OCI-LY7 (cell line): ENCODE data around the gene MED25. TPM values are rescaled to one million over a fixed set of nuclear protein-coding genes. Genes with fewer than 3 reads are reported as not detected.

Source experiments
- BruUV-seq: library from RNA; stranded (reverse); fragments of 400-500 nt; replicated peaks from 2 replicates; lab custom pipeline; 2021; lab: Mats Ljungman, UMichigan
- CTCF ChIA-PET: fragments of 300-600 bp; sonication (Branson Sonifier 250); formaldehyde crosslinking; loops from one replicate; lab custom pipeline; 2022; ENCODE audit warnings: antibody characterized with exemption; ENCODE audit not compliant: unreplicated experiment; lab: Charles Lee
- POLR2A ChIA-PET: fragments of 300-600 bp; sonication (Branson Sonifier 250); formaldehyde crosslinking; loops from one replicate; lab custom pipeline; 2022; ENCODE audit warnings: antibody characterized with exemption; lab: Charles Lee
- DNase-seq: peaks from one replicate; pipeline ENCODE4 v3.0.0-alpha.2; 2015; ENCODE audit warnings: low spot score
- H2AFZ ChIP-seq: fragments of 200-600 bp; sonication (generic), shearing (Covaris generic); 2 replicates; pipeline ENCODE4 v1.6.1; 2014; ENCODE audit warnings: mild to moderate bottlenecking, antibody characterized with exemption, low read length, moderate library complexity
- H3K27ac ChIP-seq: fragments of 200-600 bp; sonication (generic); 2 replicates; pipeline ENCODE4 v1.5.1; 2014; ENCODE audit warnings: mixed run types, low read depth, mild to moderate bottlenecking, moderate library complexity, low read length, inconsistent platforms; ENCODE audit not compliant: poor library complexity, severe bottlenecking
- H3K36me3 ChIP-seq: fragments of 200-600 bp; sonication (generic); 2 replicates; pipeline ENCODE4 v1.6.1; 2014; ENCODE audit warnings: mild to moderate bottlenecking, antibody characterized with exemption, low read length, moderate library complexity, mixed read lengths; ENCODE audit not compliant: insufficient read depth
- H3K4me1 ChIP-seq: fragments of 200-600 bp; sonication (generic); 2 replicates; pipeline ENCODE4 v1.5.1; 2014; ENCODE audit warnings: mild to moderate bottlenecking, low read length; ENCODE audit not compliant: insufficient read depth, poor library complexity, severe bottlenecking
- H3K4me2 ChIP-seq: fragments of 200-600 bp; sonication (generic); 2 replicates; pipeline ENCODE4 v1.6.1; 2014; ENCODE audit warnings: mild to moderate bottlenecking, low read length
- H3K4me3 ChIP-seq: fragments of 200-600 bp; sonication (generic); 2 replicates; pipeline ENCODE4 v1.5.1; 2014; ENCODE audit warnings: mild to moderate bottlenecking, low read depth, low read length; ENCODE audit not compliant: poor library complexity, severe bottlenecking
- H3K79me2 ChIP-seq: fragments of 200-600 bp; sonication (generic); 2 replicates; pipeline ENCODE4 v1.6.1; 2016; ENCODE audit warnings: low read depth, mild to moderate bottlenecking, low read length, moderate library complexity, mixed read lengths; ENCODE audit not compliant: insufficient read depth
- H3K9me2 ChIP-seq: fragments of 200-600 bp; sonication (generic); 2 replicates; pipeline ENCODE4 v1.6.1; 2016; ENCODE audit warnings: mild to moderate bottlenecking, low read length, mixed read lengths; ENCODE audit not compliant: insufficient read depth
- H3K9me3 ChIP-seq: fragments of 200-600 bp; sonication (generic); 2 replicates; pipeline ENCODE4 v1.6.1; 2014; ENCODE audit warnings: mild to moderate bottlenecking, mixed run types, low read length, mixed read lengths
- H4K20me1 ChIP-seq: fragments of 200-600 bp; sonication (generic); 2 replicates; pipeline ENCODE4 v1.6.1; 2014; ENCODE audit warnings: mild to moderate bottlenecking, antibody characterized with exemption, low read length, moderate library complexity, mixed read lengths; ENCODE audit not compliant: insufficient read depth
- CTCF ChIP-seq: fragments of 200-600 bp; sonication (generic); conservative IDR thresholded peaks from 2 replicates; pipeline ENCODE4 v1.5.1; 2014; ENCODE audit warnings: mild to moderate bottlenecking, antibody characterized with exemption, low read length, moderate library complexity, mixed read lengths
- EZH2phosphoT487 ChIP-seq: fragments of 200-600 bp; sonication (generic); IDR thresholded peaks from 2 replicates; pipeline ENCODE4 v1.6.1; 2018; ENCODE audit warnings: low read depth, borderline replicate concordance, mild to moderate bottlenecking, mixed run types, antibody characterized with exemption, low read length, moderate library complexity, mixed read lengths
- intact Hi-C: fragments of 100-400 bp; cut with micrococcal nuclease; formaldehyde crosslinking; loops from one replicate; pipeline ENCODE4 v1.10.0; 2022; ENCODE audit not compliant: unreplicated experiment
- total RNA-seq, 2 experiments: library from RNA; depleted of rRNA in 1 of 2; stranded (reverse); fragments of >200 nt in 1 of 2; shearing (Covaris generic) in 1 of 2; gene quantifications; 2 replicates each; pipeline ENCODE4 v1.2.3, GENCODE V29; 2014 to 2022

Gene MED25
- total RNA-seq, 2 experiments from 2014 or later, result 85.1 to 111 TPM

DNA sequence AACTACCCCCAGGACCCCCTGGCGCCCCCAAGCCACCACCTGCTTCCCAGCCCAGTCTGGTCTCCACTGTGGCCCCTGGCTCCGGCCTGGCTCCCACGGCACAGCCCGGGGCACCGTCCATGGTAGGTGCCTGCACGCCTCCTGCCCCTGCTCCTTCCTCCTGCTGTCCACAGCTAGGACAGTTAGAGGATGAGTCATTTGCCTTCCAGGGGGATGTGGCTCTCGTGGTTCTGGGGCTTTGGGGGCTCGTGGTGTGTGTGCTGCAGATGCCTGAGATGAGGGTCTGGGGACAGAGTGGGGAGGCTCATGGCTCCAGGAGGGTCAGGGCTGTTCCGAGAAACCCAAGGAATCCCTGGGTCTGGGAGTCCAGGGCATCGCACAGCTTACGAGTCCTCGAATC lies 12.7 kb downstream of the MED25 start:
- Histone ChIP-seq H4K20me1 (no peaks in the 10 kb centered on the region), H3K9me3 (no peaks in the 10 kb centered on the region), H3K4me2 (no peak overlapping the region), H3K4me3 (no peak overlapping the region), H3K36me3 (peaks cover 97% of the 10 kb centered on the region), H2AFZ (no peak overlapping the region), H3K27ac (no peak overlapping the region), H3K79me2 (peaks cover 10% of the 10 kb centered on the region; the same call in 1 of the 2 replicates), H3K4me1 (peaks cover 10% of the 10 kb centered on the region), H3K9me2 (no peaks in the 10 kb centered on the region)
- BruUV-seq, result no TSS peak
- intact Hi-C loops, result no loop called here
- CTCF ChIA-PET, result no interaction called here
- no peak for DNase-seq
- TF ChIP-seq CTCF (no peak), EZH2phosphoT487 (no peak)
- POLR2A ChIA-PET, result no interaction called here

DNA sequence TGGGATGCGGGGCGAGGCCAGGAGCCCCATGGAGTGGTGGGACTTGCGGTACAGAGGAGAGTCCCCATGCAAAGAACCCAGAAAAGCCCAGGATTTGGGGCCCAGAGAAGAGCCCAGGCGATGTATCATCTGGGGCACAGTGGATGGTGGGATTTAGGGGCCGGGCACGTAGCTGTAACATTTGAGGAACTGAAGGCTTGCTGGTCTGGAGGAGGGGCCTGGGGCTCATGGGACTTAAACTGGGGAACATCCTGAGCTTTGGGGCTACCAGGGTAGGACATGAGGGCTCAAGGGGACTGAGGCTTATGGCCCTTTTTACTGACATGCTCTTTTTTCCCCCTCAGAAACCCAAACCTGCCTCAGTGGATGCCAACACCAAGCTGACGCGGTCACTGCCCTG lies 13.5 kb downstream of the MED25 start:
- Histone ChIP-seq H3K4me2 (no peak overlapping the region), H2AFZ (no peak overlapping the region), H3K79me2 (peaks cover 2% of the 10 kb centered on the region; the same call in 1 of the 2 replicates), H3K36me3 (peaks cover 97% of the 10 kb centered on the region), H3K9me3 (no peaks in the 10 kb centered on the region), H3K9me2 (no peaks in the 10 kb centered on the region), H3K4me1 (peaks cover 10% of the 10 kb centered on the region), H3K4me3 (no peak overlapping the region), H4K20me1 (no peaks in the 10 kb centered on the region), H3K27ac (no peak overlapping the region)
- intact Hi-C loops, result no loop called here
- ChIA-PET POLR2A (no interaction called here), CTCF (no interaction called here)
- DNase-seq, result no peak
- no TSS peak for BruUV-seq
- TF ChIP-seq CTCF, result no peak
- TF ChIP-seq EZH2phosphoT487, result no peak

DNA sequence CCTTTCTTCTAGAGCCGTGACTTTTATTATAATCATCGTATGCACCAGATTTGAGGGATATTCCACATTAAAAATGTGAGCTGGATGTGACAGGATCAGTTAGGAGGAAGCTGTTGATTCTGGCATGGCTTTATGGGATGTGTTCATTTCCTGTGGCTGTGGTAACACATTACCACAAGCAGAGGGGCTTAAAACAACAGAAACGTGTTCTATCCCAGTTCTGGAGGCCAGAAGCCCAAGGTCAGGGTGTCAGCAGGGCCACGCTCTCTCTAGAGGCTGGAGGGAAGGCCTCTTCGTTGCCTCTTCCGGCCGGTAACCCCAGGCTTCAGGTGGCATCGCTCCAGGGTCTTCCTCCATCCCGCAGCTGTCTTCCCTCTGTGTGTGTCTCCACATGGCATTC lies 14.5 kb downstream of the MED25 start:
- Histone ChIP-seq H3K36me3 (peaks cover 97% of the 10 kb centered on the region), H3K4me2 (no peak overlapping the region), H3K4me1 (peaks cover 10% of the 10 kb centered on the region), H3K27ac (no peak overlapping the region), H3K9me3 (no peaks in the 10 kb centered on the region), H3K79me2 (no peaks in the 10 kb centered on the region), H2AFZ (no peak overlapping the region), H3K9me2 (no peaks in the 10 kb centered on the region), H3K4me3 (no peak overlapping the region), H4K20me1 (no peaks in the 10 kb centered on the region)
- CTCF ChIA-PET, result no interaction called here
- TF ChIP-seq EZH2phosphoT487 (no peak), CTCF (no peak)
- no TSS peak for BruUV-seq
- intact Hi-C loops, result no loop called here
- POLR2A ChIA-PET, result no interaction called here
- no peak for DNase-seq
